ENCODE results near the gene COL19A1. TPM values are rescaled to one million over a fixed set of nuclear protein-coding genes. Genes with fewer than 3 reads are reported as not detected.
"Not testable (repeated sequence)": the region's sequence is repeated elsewhere in the genome, so short reads cannot be mapped to it uniquely, and the experiment has no call there.

Gene COL19A1
- polyA plus RNA-seq, 1 of the 3 experiments (the other 2 are of a cell fraction): 0.15 TPM

GRCh38 chr6:69820438-69820837 is 45.9 kb upstream of the COL19A1 start:
- Histone ChIP-seq H4K20me1 (ENCODE audit: insufficient read depth) (no peaks in the 10 kb centered on the region), H3K4me1 (ENCODE audit: control insufficient read depth in 1 of 2, insufficient read depth in 2 of 2, low read depth in 1 of 2, low read length in 1 of 2) (no peaks in the 10 kb centered on the region; a peak in 1 of 4 replicates), H3K27ac (ENCODE audit: low read depth in 2 of 2, low read length in 1 of 2) (no peak overlapping the region), H3K9me3 (no peaks in the 10 kb centered on the region), H2AFZ (ENCODE audit: low read depth) (no peak overlapping the region), H3K4me2 (no peak overlapping the region), H3K36me3 (replicated peaks in 1 of 2; ENCODE audit: control insufficient read depth in 1 of 2, insufficient read depth in 2 of 2, low read length in 1 of 2) (no peaks in the 10 kb centered on the region), H3K9me2 (no peaks in the 10 kb centered on the region), H3F3A (replicated peaks; ENCODE audit: insufficient read depth) (no peaks in the 10 kb centered on the region), H3K4me3 (ENCODE audit: low read depth in 2 of 2, low read length in 1 of 2) (no peak overlapping the region), H3K79me2 (ENCODE audit: insufficient read depth) (no peaks in the 10 kb centered on the region), H3K27me3 (ENCODE audit: insufficient read depth) (no peaks in the 10 kb centered on the region), H3K9ac (no peak overlapping the region)
- ChIA-PET POLR2A (no interaction called here), CTCF (interaction anchor here (1.1 to 1.3 kb wide), 2 partner anchors 15 to 24 kb away, joined by 3 to 4 read pairs; no protein-coding TSS in a partner anchor)
- WGBS (ENCODE audit: low lambda C conversion rate): 69% methylated on average over 1 of the region's 1 CpG
- no peak for TF ChIP-seq USF2 (IDR thresholded peaks at IDR 0.05; ENCODE audit: borderline replicate concordance, low read depth, low read length)
- DNase-seq: no peak

GRCh38 chr6:69824355-69824754 is 42.0 kb upstream of the COL19A1 start:
- H3K4me1 ChIP-seq (ENCODE audit: control insufficient read depth in 1 of 2, insufficient read depth in 2 of 2, low read depth in 1 of 2, low read length in 1 of 2); H4K20me1 ChIP-seq (ENCODE audit: insufficient read depth); H3K9me3 ChIP-seq; DNase-seq; H3K27me3 ChIP-seq (ENCODE audit: insufficient read depth); H3K4me2 ChIP-seq; H3K9me2 ChIP-seq; POLR2A ChIA-PET; H3K4me3 ChIP-seq (ENCODE audit: low read depth in 2 of 2, low read length in 1 of 2); H3K79me2 ChIP-seq (ENCODE audit: insufficient read depth); H3K9ac ChIP-seq; H3F3A ChIP-seq (replicated peaks; ENCODE audit: insufficient read depth); H3K36me3 ChIP-seq (replicated peaks in 1 of 2; ENCODE audit: control insufficient read depth in 1 of 2, insufficient read depth in 2 of 2, low read length in 1 of 2); H3K27ac ChIP-seq (ENCODE audit: low read depth in 2 of 2, low read length in 1 of 2); H2AFZ ChIP-seq (ENCODE audit: low read depth): not testable (repeated sequence)
- CTCF ChIA-PET: interaction anchor here (0.9 to 1.4 kb wide), 2 partner anchors 15 to 27 kb away, joined by 3 to 4 read pairs; partner anchors contain the start of gene LMBRD1
- WGBS (ENCODE audit: low lambda C conversion rate): 81% methylated on average over 5 of the region's 5 CpGs

- Histone ChIP-seq H3K27me3 (ENCODE audit: insufficient read depth) (no peaks in the 10 kb centered on the region), H3K4me2 (no peak overlapping the region), H3K9me3 (no peaks in the 10 kb centered on the region), H3K4me3 (ENCODE audit: low read depth in 2 of 2, low read length in 1 of 2) (no peak overlapping the region), H4K20me1 (ENCODE audit: insufficient read depth) (no peaks in the 10 kb centered on the region), H3K9ac (no peak overlapping the region), H3K4me1 (ENCODE audit: control insufficient read depth in 1 of 2, insufficient read depth in 2 of 2, low read depth in 1 of 2, low read length in 1 of 2) (no peaks in the 10 kb centered on the region; a peak in 1 of 4 replicates), H3F3A (replicated peaks; ENCODE audit: insufficient read depth) (peaks cover 8% of the 10 kb centered on the region), H2AFZ (ENCODE audit: low read depth) (no peak overlapping the region), H3K27ac (ENCODE audit: low read depth in 2 of 2, low read length in 1 of 2) (no peak overlapping the region), H3K36me3 (replicated peaks in 1 of 2; ENCODE audit: control insufficient read depth in 1 of 2, insufficient read depth in 2 of 2, low read length in 1 of 2) (no peaks in the 10 kb centered on the region), H3K9me2 (no peaks in the 10 kb centered on the region), H3K79me2 (ENCODE audit: insufficient read depth) (no peaks in the 10 kb centered on the region)
- POLR2A ChIA-PET: no interaction called here
- no peak for DNase-seq
- CTCF ChIA-PET: no interaction called here
- 82% methylated on average over 1 of the region's 1 CpG for WGBS (ENCODE audit: low lambda C conversion rate)
- TF ChIP-seq USF1 (IDR thresholded peaks at IDR 0.05; ENCODE audit: borderline replicate concordance, low read depth) (no peak), RAD21 (IDR thresholded peaks at IDR 0.05; ENCODE audit: low read length) (no peak), MEF2A (IDR thresholded peaks at IDR 0.05; ENCODE audit: borderline replicate concordance, low read depth) (no peak), RFX5 (IDR thresholded peaks at IDR 0.05; ENCODE audit: low read length) (no peak), FOXM1 (IDR thresholded peaks at IDR 0.05; ENCODE audit: low read depth) (no peak), CHD2 (IDR thresholded peaks at IDR 0.05; ENCODE audit: low read length, partially characterized antibody) (no peak), YY1 (IDR thresholded peaks at IDR 0.05; ENCODE audit: low read depth) (no peak), TCF12 (IDR thresholded peaks at IDR 0.05) (no peak), TEAD4 (IDR thresholded peaks at IDR 0.05; ENCODE audit: borderline replicate concordance, insufficient read depth) (no peak), NRF1 (IDR thresholded peaks at IDR 0.05; ENCODE audit: low read depth, low read length) (no peak), SMC3 (IDR thresholded peaks at IDR 0.05; ENCODE audit: low read depth, low read length) (no peak), PBX3 (IDR thresholded peaks at IDR 0.05) (no peak), RCOR1 (IDR thresholded peaks at IDR 0.05; ENCODE audit: low read length) (no peak), MAX (IDR thresholded peaks at IDR 0.05; ENCODE audit: low read depth) (no peak), SIN3A (IDR thresholded peaks at IDR 0.05; ENCODE audit: borderline replicate concordance, low read depth, low read length) (no peak), FOXJ3 (CRISPR knock-in tag; IDR thresholded peaks at IDR 0.05) (no peak), GABPA (IDR thresholded peaks at IDR 0.05; ENCODE audit: low read depth) (no peak), POLR2AphosphoS5 (IDR thresholded peaks at IDR 0.05; ENCODE audit: low read depth, low read length) (no peak), EZH2phosphoT487 (IDR thresholded peaks at IDR 0.05; ENCODE audit: borderline replicate concordance, low read depth) (no peak), MXI1 (IDR thresholded peaks at IDR 0.05; ENCODE audit: low read depth, low read length) (no peak)
Observed at GRCh38 chr6:69825904-69826303, 40.5 kb upstream of the COL19A1 start.

Measured in SK-N-SH (cell line).